Stomach smooth muscle (tissue), 2 donors: Measurements from ENCODE around the gene EBPL.

Experiments
- H3K27ac ChIP-seq: one replicate; pipeline ENCODE4 v1.7.0; 2013; ENCODE audit warnings: mild to moderate bottlenecking, low read length, inconsistent platforms
- H3K27me3 ChIP-seq, 2 donors: one replicate each; pipeline ENCODE4 v1.7.0; 2013; ENCODE audit warnings: low read length in 2 of 2; ENCODE audit not compliant: insufficient read depth in 2 of 2, control insufficient read depth in 1 of 2
- H3K36me3 ChIP-seq, 2 donors: one replicate each; pipeline ENCODE4 v1.7.0; 2013; ENCODE audit warnings: low read length in 2 of 2; ENCODE audit not compliant: control insufficient read depth in 2 of 2, insufficient read depth in 2 of 2
- H3K4me1 ChIP-seq: one replicate; pipeline ENCODE4 v1.7.0; 2013; ENCODE audit warnings: low read length; ENCODE audit not compliant: control insufficient read depth, insufficient read depth
- H3K4me3 ChIP-seq, 2 donors: one replicate each; pipeline ENCODE4 v1.7.0; 2013; ENCODE audit warnings: low read length in 2 of 2
- H3K9ac ChIP-seq, 2 donors: one replicate each; pipeline ENCODE4 v1.7.0; 2013; ENCODE audit warnings: low read length in 2 of 2, mild to moderate bottlenecking in 1 of 2
- H3K9me3 ChIP-seq, 2 donors: one replicate each; pipeline ENCODE4 v1.7.0; 2013; ENCODE audit warnings: low read length in 2 of 2; ENCODE audit not compliant: control insufficient read depth in 2 of 2
- donor health status: healthy.
- donor health status: Pancreatic carcinoma.

EBPL gene

DNA sequence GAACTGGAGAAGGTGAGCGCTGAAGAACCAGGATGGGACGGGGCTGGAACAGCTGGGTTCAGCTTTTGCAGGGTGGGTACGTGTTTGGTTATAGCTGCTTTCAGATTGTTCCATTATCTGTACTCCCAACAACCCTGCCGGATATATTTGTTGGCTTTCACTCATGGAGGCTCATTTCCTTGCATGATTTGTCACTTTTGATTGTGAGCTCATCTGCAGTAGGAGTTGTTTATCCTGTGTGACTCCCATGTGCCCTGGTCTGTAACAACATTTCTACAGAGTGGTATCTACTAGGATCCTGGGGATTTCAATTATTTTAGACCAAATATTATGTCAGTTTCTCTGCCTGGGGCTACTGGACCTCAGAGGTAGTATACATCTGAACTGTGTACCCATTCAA, 57.6 kb downstream of the EBPL start:
- H3K4me1 ChIP-seq, result no peaks in the 10 kb centered on the region
- no peak overlapping the region for H3K27ac ChIP-seq
- H3K36me3 ChIP-seq, result no peaks in the 10 kb centered on the region

GRCh38 chr13:49632156-49632555, 59.1 kb downstream of the EBPL start:
- Histone ChIP-seq H3K4me3 (no peak overlapping the region), H3K9me3 (no peaks in the 10 kb centered on the region), H3K9ac (no peak overlapping the region), H3K27me3 (no peaks in the 10 kb centered on the region), H3K36me3 (no peaks in the 10 kb centered on the region), H3K27ac (no peak overlapping the region), H3K4me1 (no peaks in the 10 kb centered on the region)

More for the DNA sequence above, 57.6 kb downstream of the EBPL start:
- no peak overlapping the region for H3K4me3 ChIP-seq
- no peaks in the 10 kb centered on the region for H3K27me3 ChIP-seq
- no peak overlapping the region for H3K9ac ChIP-seq
- no peaks in the 10 kb centered on the region for H3K9me3 ChIP-seq

DNA sequence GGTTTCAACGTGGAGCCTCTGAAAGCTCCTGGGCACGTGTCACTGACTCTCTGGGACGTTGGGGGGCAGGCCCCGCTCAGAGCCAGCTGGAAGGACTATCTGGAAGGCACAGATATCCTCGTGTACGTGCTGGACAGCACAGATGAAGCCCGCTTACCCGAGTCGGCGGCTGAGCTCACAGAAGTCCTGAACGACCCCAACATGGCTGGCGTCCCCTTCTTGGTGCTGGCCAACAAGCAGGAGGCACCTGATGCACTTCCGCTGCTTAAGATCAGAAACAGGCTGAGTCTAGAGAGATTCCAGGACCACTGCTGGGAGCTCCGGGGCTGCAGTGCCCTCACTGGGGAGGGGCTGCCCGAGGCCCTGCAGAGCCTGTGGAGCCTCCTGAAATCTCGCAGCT, 60.7 kb downstream of the EBPL start:
- Histone ChIP-seq H3K27me3 (no peaks in the 10 kb centered on the region), H3K4me1 (no peaks in the 10 kb centered on the region), H3K36me3 (no peaks in the 10 kb centered on the region), H3K27ac (no peak overlapping the region), H3K9ac (no peak overlapping the region), H3K9me3 (no peaks in the 10 kb centered on the region), H3K4me3 (no peak overlapping the region)

DNA sequence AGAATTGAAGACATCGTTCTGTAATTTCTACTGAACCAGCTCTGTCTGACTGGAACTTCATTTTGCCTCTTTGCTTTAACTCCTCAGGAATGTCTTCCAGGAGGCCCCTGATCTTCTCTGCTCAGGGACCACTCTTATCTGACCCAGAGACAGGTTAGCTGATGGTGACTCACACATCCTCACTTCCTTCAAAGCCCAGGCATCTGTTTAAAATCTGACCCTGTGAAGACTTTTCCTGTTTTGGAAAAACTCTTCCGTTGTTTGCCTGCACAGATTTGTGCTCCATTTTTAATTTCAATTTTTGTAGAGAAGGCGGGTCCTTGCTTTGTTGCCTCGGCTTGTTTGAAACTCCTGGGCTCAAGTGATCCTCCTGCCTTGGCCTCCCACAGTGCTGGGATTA, 61.3 kb downstream of the EBPL start:
- no peak overlapping the region for H3K9ac ChIP-seq
- H3K27me3 ChIP-seq, result no peaks in the 10 kb centered on the region
- H3K4me3 ChIP-seq, result no peak overlapping the region
- no peaks in the 10 kb centered on the region for H3K36me3 ChIP-seq
- H3K9me3 ChIP-seq, result no peaks in the 10 kb centered on the region
- no peak overlapping the region for H3K27ac ChIP-seq
- no peaks in the 10 kb centered on the region for H3K4me1 ChIP-seq

GRCh38 chr13:49629196-49629938, 61.9 kb downstream of the EBPL start:
- no peaks in the 10 kb centered on the region for H3K4me1 ChIP-seq

GRCh38 chr13:49627831-49628652, 63.2 kb downstream of the EBPL start, which contains the start of gene ARL11:
Gene ARL11, plus strand, starts transcription at chr13:49628507. Its CDS starts 1,941 bp downstream, at chr13:49630448.
- Histone ChIP-seq H3K4me1 (no peaks in the 10 kb centered on the region), H3K27me3 (no peaks in the 10 kb centered on the region), H3K9me3 (no peaks in the 10 kb centered on the region), H3K4me3 (peak within 1 kb of the TSS in 1 of 2 donors; percentile 8), H3K27ac (no peak within 1 kb of the TSS), H3K36me3 (no peaks in the 10 kb centered on the region), H3K9ac (no peak within 1 kb of the TSS)

More at GRCh38 chr13:49629196-49629938, 61.9 kb downstream of the EBPL start:
- Histone ChIP-seq H3K27ac (no peak overlapping the region), H3K9ac (no peak overlapping the region), H3K4me3 (no peak overlapping the region), H3K27me3 (no peaks in the 10 kb centered on the region), H3K9me3 (no peaks in the 10 kb centered on the region), H3K36me3 (no peaks in the 10 kb centered on the region)

DNA sequence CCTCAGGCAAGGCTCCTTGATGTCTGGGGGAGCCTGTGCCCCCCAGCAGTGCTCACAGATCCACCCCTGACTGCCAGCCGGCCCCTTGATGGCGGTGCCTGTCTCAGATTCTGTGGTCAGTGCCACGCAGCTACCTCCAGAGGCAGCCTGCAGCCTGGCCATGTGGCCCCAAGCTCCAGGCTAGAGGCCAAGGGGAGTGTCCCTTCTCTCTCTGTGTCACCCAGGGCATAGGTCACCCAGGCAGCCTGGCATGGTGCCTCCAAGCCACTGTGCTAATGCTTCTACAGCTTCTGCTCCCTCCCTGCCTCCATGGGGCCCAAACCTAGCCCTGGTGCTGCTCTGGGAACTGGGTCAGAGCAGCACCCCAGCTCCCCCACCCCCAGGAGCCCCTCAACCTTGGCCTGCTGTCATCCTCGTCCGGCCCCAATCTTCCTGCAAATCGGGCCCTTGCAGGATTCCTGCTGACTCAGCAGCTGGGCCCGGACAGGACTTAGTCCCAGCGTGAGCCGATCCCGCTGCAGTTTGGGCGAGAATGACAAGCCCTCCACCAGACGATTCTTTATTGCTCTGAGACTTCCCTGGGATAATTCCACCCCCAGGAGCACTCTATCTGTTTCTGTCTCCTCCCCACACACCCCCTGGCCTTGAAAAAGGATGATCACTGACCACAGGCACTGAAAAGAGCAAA, 65.8 kb downstream of the EBPL start:
- H3K4me1 ChIP-seq, result no peaks in the 10 kb centered on the region
- no peak overlapping the region for H3K4me3 ChIP-seq
- H3K27me3 ChIP-seq, result no peaks in the 10 kb centered on the region
- H3K9me3 ChIP-seq, result no peaks in the 10 kb centered on the region
- no peak overlapping the region for H3K9ac ChIP-seq
- no peak overlapping the region for H3K27ac ChIP-seq
- no peaks in the 10 kb centered on the region for H3K36me3 ChIP-seq

GRCh38 chr13:49624229-49624628, 67.1 kb downstream of the EBPL start:
- Histone ChIP-seq H3K9ac (no peak overlapping the region), H3K27me3 (no peaks in the 10 kb centered on the region), H3K4me3 (no peak overlapping the region), H3K9me3 (no peaks in the 10 kb centered on the region), H3K36me3 (no peaks in the 10 kb centered on the region), H3K4me1 (no peaks in the 10 kb centered on the region), H3K27ac (no peak overlapping the region)

DNA sequence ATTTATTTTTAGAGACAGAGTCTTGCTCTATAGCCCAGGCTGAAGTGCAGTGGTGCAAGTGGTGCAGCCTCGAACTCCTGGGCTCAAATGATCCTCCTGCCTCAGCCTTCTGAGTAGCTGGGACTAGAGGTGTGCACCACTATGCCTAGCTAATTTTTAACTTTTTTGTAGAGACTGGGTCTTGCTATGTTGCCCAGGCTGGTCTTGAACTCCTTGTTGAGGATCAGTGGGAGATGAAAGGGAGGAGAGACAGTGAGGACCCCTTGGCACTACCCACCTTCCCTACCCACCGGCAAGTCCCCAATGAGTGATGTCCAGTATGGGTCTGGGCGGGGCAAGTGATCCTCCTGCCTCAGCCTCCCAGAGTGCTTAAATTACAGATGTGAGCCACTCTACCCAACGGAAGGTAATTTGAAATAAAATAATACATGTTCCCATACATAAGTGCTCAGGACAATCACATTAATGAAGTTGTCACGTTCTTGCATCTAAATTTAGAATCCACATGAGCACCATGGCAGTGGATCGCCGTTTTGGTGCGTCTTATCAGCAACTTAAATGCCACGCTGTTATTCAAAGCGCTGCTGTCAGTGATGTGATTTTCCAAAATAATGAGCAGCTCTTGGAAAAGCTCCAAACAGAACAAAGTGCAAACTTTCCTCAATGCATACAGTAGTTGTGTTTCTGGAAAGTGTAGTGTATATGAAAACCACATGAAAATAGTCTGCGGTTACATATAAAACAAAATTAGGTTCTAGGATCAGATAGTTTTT, 68.9 kb downstream of the EBPL start:
- Histone ChIP-seq H3K4me1 (no peaks in the 10 kb centered on the region), H3K36me3 (no peaks in the 10 kb centered on the region), H3K27me3 (no peaks in the 10 kb centered on the region), H3K4me3 (no peak overlapping the region), H3K9me3 (no peaks in the 10 kb centered on the region), H3K9ac (no peak overlapping the region), H3K27ac (no peak overlapping the region)

GRCh38 chr13:49620170-49620621, 71.1 kb downstream of the EBPL start:
- Histone ChIP-seq H3K9ac (no peak overlapping the region), H3K9me3 (no peaks in the 10 kb centered on the region), H3K27ac (no peak overlapping the region), H3K4me1 (peaks cover 3% of the 10 kb centered on the region), H3K36me3 (no peaks in the 10 kb centered on the region), H3K4me3 (peak overlapping the region in 1 of 2 donors; percentile 15), H3K27me3 (no peaks in the 10 kb centered on the region)
